GM21723 (cell line): ENCODE data around the gene ROR2.

ENCODE experiments used
- ATAC-seq: cut with Tn5 transposase; IDR thresholded peaks from one replicate; pipeline ENCODE4 v1.9.1; 2021; ENCODE audit warnings: mild to moderate bottlenecking, moderate library complexity; ENCODE audit not compliant: unreplicated experiment

The ROR2 gene

GRCh38 chr9:91902475-91903125 lies 47.4 kb downstream of the ROR2 start:
- ATAC-seq = no peak

- ATAC-seq = no peak
These were observed 49.2 kb downstream of the ROR2 start for GRCh38 chr9:91900797-91901177.

GRCh38 chr9:91900055-91900796 lies 49.8 kb downstream of the ROR2 start:
- no peak for ATAC-seq

- ATAC-seq = no peak
These were observed 50.4 kb downstream of the ROR2 start for GRCh38 chr9:91899594-91899993.

- ATAC-seq = no peak
These were observed 50.8 kb downstream of the ROR2 start for GRCh38 chr9:91899219-91899563.

GRCh38 chr9:91898451-91899218 lies 51.4 kb downstream of the ROR2 start:
- no peak for ATAC-seq

GRCh38 chr9:91897201-91897600 lies 52.8 kb downstream of the ROR2 start:
- no peak for ATAC-seq

GRCh38 chr9:91896513-91897121 lies 53.4 kb downstream of the ROR2 start:
- no peak for ATAC-seq

- no peak for ATAC-seq
These were observed 53.9 kb downstream of the ROR2 start for GRCh38 chr9:91896097-91896496.

- no peak for ATAC-seq
These were observed 55.5 kb downstream of the ROR2 start for GRCh38 chr9:91894536-91894935.

- no peak for ATAC-seq
These were observed 56.0 kb downstream of the ROR2 start for GRCh38 chr9:91894023-91894422.

GRCh38 chr9:91891915-91892314 lies 58.1 kb downstream of the ROR2 start:
- ATAC-seq = no peak

GRCh38 chr9:91890662-91891061 lies 59.4 kb downstream of the ROR2 start:
- no peak for ATAC-seq

GRCh38 chr9:91889161-91889911 lies 60.7 kb downstream of the ROR2 start:
- ATAC-seq = no peak

GRCh38 chr9:91886414-91887076 lies 63.5 kb downstream of the ROR2 start:
- ATAC-seq = no peak

GRCh38 chr9:91885746-91886413 lies 64.1 kb downstream of the ROR2 start:
- no peak for ATAC-seq

- no peak for ATAC-seq
These were observed 65.0 kb downstream of the ROR2 start for GRCh38 chr9:91884696-91885687.

GRCh38 chr9:91884153-91884552 lies 65.9 kb downstream of the ROR2 start:
- ATAC-seq = no peak

- ATAC-seq = no peak
These were observed 66.5 kb downstream of the ROR2 start for GRCh38 chr9:91883503-91883902.
